Hypothalamus (tissue), 51 donors: ENCODE data around the gene CTNNA3.

Source experiments
- DNase-seq, 51 donors: peaks; one replicate each; lab custom pipeline; 2025; lab: John Stamatoyannopoulos, UW

Gene CTNNA3

GRCh38 chr10:66784770-66785169, 911.2 kb downstream of the CTNNA3 start:
- DNase-seq = no peak

DNA sequence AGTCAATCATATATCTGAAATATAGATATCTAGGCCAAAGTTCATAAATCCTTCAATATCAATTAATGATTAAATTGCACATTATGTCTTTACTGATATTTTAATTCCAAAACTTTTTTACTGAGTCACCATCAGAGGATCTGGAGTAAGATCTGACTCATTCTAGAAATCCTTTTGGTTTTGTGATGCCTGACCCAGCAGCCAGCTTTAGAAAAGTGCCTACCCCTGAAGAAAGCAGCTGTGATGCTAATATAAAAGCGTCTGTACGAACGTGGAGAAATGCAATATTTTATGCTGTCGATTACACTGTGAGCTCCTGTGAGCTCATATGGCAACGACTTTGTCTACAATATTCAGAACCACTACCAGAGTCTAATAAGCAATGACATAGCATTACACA, 912.7 kb downstream of the CTNNA3 start:
- DNase-seq = no peak

DNA sequence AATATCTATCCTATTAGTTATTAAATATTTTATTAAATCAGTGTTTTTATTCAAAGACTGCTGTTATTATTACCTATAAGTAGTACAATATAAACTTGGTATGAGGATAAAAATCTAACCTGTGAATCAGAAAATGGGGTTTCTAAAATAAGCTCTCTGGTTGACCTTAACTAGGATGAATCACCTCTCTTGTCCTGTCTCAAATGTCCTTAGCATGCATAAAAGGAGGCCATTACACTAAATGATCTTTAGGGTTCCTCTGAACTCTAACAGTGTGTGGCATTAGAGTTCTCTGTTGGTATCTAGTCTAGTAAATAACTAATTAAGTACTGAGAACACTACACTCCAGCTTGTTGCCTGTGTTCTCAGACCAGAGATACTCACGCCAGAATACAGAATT, 913.2 kb downstream of the CTNNA3 start:
- DNase-seq = no peak

DNA sequence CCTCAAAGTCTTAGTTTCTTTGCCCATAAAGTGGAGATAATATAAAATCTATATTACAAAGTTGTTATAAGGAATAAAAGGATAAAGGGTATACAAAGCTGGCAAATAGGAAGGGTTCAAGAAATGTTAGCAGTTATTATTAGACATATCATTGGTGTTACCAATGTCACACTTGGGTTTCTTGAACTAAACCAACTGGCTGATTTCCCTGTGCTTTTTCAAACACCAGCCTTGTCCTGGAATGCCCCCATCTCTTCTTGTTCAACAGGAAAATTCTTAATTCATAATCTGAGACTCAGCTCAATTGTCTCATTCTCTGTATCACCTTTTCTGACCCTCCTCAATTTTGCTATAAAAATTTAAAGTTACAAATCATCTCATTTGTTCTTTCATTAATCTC, 913.9 kb downstream of the CTNNA3 start:
- no peak for DNase-seq

DNA sequence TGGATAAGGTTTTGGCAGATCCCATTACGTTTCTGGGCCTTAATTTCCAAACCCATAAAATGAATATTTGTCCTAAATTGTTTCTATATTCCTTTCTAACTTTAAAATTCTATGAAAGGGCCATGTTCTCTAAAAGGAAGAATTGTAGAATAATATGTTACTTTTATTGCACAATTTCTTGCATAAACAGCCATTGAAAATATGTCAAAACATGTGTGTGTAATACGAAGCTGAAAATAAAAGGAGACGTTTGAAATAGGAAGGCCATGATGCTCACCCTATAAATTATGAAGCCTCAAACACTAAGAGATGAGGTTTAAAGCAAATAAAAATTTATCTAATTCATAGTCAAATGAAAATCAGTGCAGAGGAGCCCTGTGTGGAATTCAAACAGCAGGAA, 915.2 kb downstream of the CTNNA3 start:
- no peak for DNase-seq

GRCh38 chr10:66778351-66778750, 917.6 kb downstream of the CTNNA3 start:
- no peak for DNase-seq

DNA sequence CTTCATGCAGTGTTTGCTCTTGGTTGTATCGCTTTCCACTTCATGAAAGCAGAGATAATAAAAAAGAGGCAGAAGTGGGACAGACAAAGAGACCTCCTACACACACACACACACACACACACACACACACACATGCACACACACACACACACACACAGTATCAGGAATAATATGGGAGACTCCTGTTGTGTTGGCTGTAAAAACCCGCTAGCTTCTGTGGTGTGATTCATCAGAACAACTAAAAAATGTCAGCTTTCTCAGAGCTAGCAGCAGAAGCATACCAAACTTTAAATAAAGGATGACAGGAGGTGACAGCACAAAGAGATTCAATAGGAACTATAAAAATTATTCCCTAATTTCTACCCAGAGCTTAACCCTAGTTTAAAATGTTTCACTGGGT, 918.3 kb downstream of the CTNNA3 start:
- DNase-seq = peak in 1 of 51 donors; percentile 24

DNA sequence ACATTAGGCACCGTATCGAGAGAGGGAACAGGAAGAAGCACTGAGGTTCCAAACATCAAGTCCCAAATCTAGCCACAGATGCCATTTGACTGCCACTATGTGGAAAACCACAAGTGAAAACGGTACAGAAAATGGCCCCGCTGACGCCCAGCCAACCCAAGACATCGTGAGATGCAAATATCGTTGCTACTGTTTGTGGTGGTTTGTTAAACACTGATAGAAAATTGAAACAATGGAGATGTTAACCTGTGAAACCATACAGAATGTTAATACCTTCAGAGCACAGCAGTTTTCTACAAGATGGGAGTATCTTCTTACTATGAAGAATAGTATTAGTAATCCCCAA, 922.5 kb downstream of the CTNNA3 start:
- DNase-seq = no peak

- no peak for DNase-seq
Measured at GRCh38 chr10:66772548-66773471, 923.2 kb downstream of the CTNNA3 start.

- no peak for DNase-seq
Measured at GRCh38 chr10:66767707-66768106, 928.3 kb downstream of the CTNNA3 start.

- no peak for DNase-seq
Measured at GRCh38 chr10:66762218-66762729, 933.7 kb downstream of the CTNNA3 start.

- DNase-seq = no peak
Measured at GRCh38 chr10:66760941-66761340, 935.1 kb downstream of the CTNNA3 start.

- DNase-seq = no peak
Measured at GRCh38 chr10:66755474-66755873, 940.5 kb downstream of the CTNNA3 start.

- DNase-seq = no peak
Measured at GRCh38 chr10:66752714-66753113, 943.3 kb downstream of the CTNNA3 start.

GRCh38 chr10:66748217-66748616, 947.8 kb downstream of the CTNNA3 start:
- DNase-seq = no peak

GRCh38 chr10:66747451-66747850, 948.5 kb downstream of the CTNNA3 start:
- DNase-seq = no peak

- no peak for DNase-seq
Measured at GRCh38 chr10:66746711-66747110, 949.3 kb downstream of the CTNNA3 start.

- no peak for DNase-seq
Measured at GRCh38 chr10:66746246-66746645, 949.7 kb downstream of the CTNNA3 start.

DNA sequence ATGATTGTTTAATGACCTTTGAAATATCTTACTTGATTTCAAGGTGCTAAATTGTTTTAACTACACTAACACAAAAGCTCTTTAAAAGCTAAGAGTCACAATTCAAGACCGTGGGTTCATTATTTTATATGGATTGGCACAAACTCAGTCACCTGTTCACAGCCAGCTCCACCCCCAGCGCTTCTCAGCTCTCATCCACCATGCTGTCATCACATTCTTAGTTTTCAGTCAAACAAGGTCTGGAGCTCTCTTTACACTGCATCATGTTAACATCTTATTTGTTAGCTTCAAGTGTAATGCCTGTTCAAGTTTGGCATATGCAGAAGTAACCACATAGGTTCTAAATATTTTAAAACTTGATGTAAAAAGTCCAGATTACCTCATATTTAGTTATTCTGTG, 951.1 kb downstream of the CTNNA3 start:
- no peak for DNase-seq

GRCh38 chr10:66737241-66737640, 958.8 kb downstream of the CTNNA3 start:
- no peak for DNase-seq

DNA sequence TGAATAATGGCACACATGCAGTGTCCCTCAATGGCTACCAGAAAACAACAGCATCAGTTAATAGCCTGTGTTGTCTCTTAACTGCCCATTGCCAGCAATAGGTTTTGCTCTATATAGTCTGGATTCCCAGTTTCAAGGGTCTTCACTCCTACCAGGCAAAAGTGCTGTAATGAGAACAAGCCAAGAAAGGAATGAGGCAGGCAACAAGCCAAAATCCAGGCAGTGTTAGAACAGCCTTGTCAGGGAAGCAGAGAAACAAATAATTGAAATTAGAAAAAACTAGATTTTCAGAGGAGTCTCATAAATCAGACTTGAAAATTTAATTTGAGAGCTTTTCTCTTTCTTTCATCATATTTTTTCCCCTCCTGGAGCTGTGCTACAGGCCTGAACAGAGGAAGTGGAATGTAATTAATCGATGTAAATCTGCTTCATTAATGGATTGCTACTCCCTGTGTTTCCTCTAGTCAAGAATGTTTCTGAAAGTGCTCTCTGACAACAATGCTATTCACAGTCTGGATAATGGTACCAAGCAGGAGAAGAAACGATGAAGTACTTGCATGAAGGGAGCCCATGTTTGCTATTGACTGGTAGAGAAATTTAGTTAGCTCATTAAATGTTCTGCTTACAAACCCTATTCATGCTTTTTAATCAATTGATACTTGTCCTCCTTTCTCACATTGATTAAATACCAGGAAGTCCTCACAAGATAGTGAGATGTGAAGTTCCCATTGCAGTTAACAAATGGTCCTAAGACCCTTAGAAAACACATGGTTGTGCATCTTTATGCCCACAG, 972.2 kb downstream of the CTNNA3 start:
- no peak for DNase-seq

DNA sequence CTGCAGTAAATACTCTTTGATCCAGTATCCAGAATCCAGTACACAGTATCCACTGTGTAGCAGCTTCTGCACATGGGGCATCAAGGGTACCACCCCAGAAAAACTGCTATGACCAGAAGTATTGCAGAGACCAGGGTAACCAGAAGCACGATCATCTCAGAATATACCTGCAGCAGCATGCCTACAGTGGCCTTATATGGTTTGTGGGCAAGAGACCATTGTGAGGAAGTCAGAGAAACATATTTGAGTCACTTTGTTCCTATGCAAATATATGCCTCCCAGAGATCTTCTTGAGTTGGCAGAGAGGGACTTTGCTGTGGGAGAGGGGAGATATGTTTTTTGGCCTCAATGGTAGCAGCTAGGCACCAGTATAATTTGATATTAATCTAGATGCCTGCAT, 976.5 kb downstream of the CTNNA3 start:
- no peak for DNase-seq
